ENCODE results near the gene KCNK4. TPM values are rescaled to one million over a fixed set of nuclear protein-coding genes. Genes with fewer than 3 reads are reported as not detected.

The KCNK4 gene
- total and polyA plus RNA-seq, 2 donors (not counting 3 experiments of a cell fraction or from before 2014, with no cell fraction given): 0.06 to 0.44 TPM

DNA sequence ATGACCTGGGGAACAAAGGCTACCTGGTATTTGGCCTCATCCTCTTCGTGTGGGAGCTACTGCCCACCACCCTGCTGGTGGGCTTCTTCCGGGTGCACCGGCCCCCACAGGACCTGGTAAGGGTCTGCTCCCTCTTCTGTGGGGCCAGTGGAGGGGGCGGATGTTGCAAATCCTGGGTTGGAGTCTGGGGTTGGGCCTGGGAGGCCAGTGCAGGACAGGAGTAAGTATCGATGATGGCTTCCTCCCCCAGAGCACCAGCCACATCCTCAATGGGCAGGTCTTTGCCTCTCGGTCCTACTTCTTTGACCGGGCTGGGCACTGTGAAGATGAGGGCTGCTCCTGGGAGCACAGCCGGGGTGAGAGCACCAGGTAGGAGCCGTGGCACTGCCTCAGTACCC is 2.8 kb upstream of the KCNK4 start:
- no peaks in the 10 kb centered on the region for H3K9me1 ChIP-seq (replicated peaks; ENCODE audit: control insufficient read depth, extremely low read depth, insufficient read depth, low read length)
- intact Hi-C loops (cut with micrococcal nuclease) (loop anchor here (5.0 kb wide), 1 partner anchor 101 kb away; the partner anchor contains the start of gene STIP1), dilution Hi-C loops (cut with MboI; ENCODE audit: extremely low pct_ligation_motif_present, low sequenced_read_pairs) (no loop called here)
- no peaks in the 10 kb centered on the region for H4K20me1 ChIP-seq (replicated peaks; ENCODE audit: control insufficient read depth, extremely low read depth, insufficient read depth, low read length)
- peaks cover 25 to 34% of the 10 kb centered on the region in 2 experiments for H3K27me3 ChIP-seq (ENCODE audit: control insufficient read depth in 2 of 2, insufficient read depth in 2 of 2, low read length in 2 of 2)
- POLR2A ChIA-PET: no interaction called here
- H3K27ac ChIP-seq (ENCODE audit: insufficient read depth, low read depth, low read length): no peak overlapping the region
- H3K4me3 ChIP-seq (replicated peaks in 1 of 3; ENCODE audit: insufficient read depth in 1 of 3, low read depth in 1 of 3, low read length in 3 of 3): no peak overlapping the region
- BruUV-seq (replicated peaks): no TSS peak
- H3K36me3 ChIP-seq (ENCODE audit: control insufficient read depth in 2 of 2, extremely low read depth in 1 of 2, insufficient read depth in 2 of 2, low read length in 2 of 2): no peaks in the 10 kb centered on the region
- no peaks in the 10 kb centered on the region for H3K9me3 ChIP-seq (replicated peaks; ENCODE audit: control insufficient read depth, insufficient read depth, low read length)
- no peak overlapping the region for H2AFZ ChIP-seq (ENCODE audit: low read depth, low read length)
- CTCF ChIA-PET: interaction anchor here (1.1 to 2.2 kb wide), 2 partner anchors 13 to 16 kb away, joined by 4 to 8 read pairs; no protein-coding TSS in a partner anchor
- FAIRE-seq (no peak), DNase-seq (ENCODE audit: low read depth, low spot score) (no peak)
- peaks cover 11% of the 10 kb centered on the region for H3K4me1 ChIP-seq (ENCODE audit: control insufficient read depth, extremely low read depth, insufficient read depth, low read length)
- peaks cover 1% of the 10 kb centered on the region for H3K79me2 ChIP-seq (ENCODE audit: control insufficient read depth, insufficient read depth, low read length)
- no peak for TF ChIP-seq FOS (IDR thresholded peaks at IDR 0.05; ENCODE audit: borderline replicate concordance, insufficient read depth, low read length)
- no peak for TF ChIP-seq MYC (IDR thresholded peaks at IDR 0.05; ENCODE audit: low read depth, low read length)
- no peak for TF ChIP-seq POLR2A (IDR thresholded peaks at IDR 0.05; ENCODE audit: low read depth, low read length)
- TF ChIP-seq POLR2AphosphoS5 (IDR thresholded peaks at IDR 0.05; ENCODE audit: insufficient read depth, low read depth, low read length): no peak
- TF ChIP-seq, protein P1, sequence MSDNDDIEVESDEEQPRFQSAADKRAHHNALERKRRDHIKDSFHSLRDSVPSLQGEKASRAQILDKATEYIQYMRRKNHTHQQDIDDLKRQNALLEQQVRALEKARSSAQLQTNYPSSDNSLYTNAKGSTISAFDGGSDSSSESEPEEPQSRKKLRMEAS (IDR thresholded peaks at IDR 0.05; ENCODE audit: insufficient read depth, insufficient read length): no peak
- TF ChIP-seq EZH2 (IDR thresholded peaks at IDR 0.05; ENCODE audit: borderline replicate concordance, low read depth, low read length, severe bottlenecking): no peak
- TF ChIP-seq JUN (IDR thresholded peaks at IDR 0.05; ENCODE audit: borderline replicate concordance, insufficient read depth, insufficient read length, low read depth): no peak
- TF ChIP-seq GATA2 (IDR thresholded peaks at IDR 0.05; ENCODE audit: insufficient read depth, insufficient read length, low read depth, low read length): no peak
- TF ChIP-seq, protein P2, sequence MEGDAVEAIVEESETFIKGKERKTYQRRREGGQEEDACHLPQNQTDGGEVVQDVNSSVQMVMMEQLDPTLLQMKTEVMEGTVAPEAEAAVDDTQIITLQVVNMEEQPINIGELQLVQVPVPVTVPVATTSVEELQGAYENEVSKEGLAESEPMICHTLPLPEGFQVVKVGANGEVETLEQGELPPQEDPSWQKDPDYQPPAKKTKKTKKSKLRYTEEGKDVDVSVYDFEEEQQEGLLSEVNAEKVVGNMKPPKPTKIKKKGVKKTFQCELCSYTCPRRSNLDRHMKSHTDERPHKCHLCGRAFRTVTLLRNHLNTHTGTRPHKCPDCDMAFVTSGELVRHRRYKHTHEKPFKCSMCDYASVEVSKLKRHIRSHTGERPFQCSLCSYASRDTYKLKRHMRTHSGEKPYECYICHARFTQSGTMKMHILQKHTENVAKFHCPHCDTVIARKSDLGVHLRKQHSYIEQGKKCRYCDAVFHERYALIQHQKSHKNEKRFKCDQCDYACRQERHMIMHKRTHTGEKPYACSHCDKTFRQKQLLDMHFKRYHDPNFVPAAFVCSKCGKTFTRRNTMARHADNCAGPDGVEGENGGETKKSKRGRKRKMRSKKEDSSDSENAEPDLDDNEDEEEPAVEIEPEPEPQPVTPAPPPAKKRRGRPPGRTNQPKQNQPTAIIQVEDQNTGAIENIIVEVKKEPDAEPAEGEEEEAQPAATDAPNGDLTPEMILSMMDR (IDR thresholded peaks at IDR 0.05; ENCODE audit: extremely low read depth in 1 of 2, insufficient read depth in 1 of 2, low read depth in 1 of 2, low read length in 2 of 2): no peak
- no peak overlapping the region for H3K9ac ChIP-seq (replicated peaks; ENCODE audit: extremely low read depth, insufficient read depth, low read length)
- H3K4me2 ChIP-seq (ENCODE audit: insufficient read depth, low read length): no peak overlapping the region

Measured in endothelial cell of umbilical vein (primary cell).